ENCODE data around the gene RAD51B.

GRCh38 chr14:68704736-68705720 lies 885.4 kb downstream of the RAD51B start:
- TF ChIP-seq CTCF (conservative IDR thresholded peaks at IDR 0.05; ENCODE audit: low read depth, low read length), result no peak
- no peak for TF ChIP-seq EZH2 (IDR thresholded peaks at IDR 0.05; ENCODE audit: borderline replicate concordance, low read depth, low read length, poor library complexity, severe bottlenecking)

Data from A673 (cell line).